ENCODE results near the gene WSCD1.

GRCh38 chr17:6124856-6125255 lies 54.7 kb downstream of the WSCD1 start:
- TF ChIP-seq EZH2 (IDR thresholded peaks at IDR 0.05; ENCODE audit: borderline replicate concordance, insufficient read depth, low read depth, low read length, poor library complexity, severe bottlenecking) (no peak), CTCF (IDR thresholded peaks at IDR 0.05) (no peak)
